KMS-11 (cell line): Measurements from ENCODE around the gene MAN1B1.

Experiments
- H2AFZ ChIP-seq: fragments of 200-600 bp; sonication (generic); 2 replicates; pipeline ENCODE4 v1.6.1; 2016; ENCODE audit warnings: antibody characterized with exemption, mixed run types, low read depth
- H3K27ac ChIP-seq: fragments of 200-600 bp; sonication (generic); 2 replicates; pipeline ENCODE4 v1.6.1; 2016; ENCODE audit warnings: mild to moderate bottlenecking, mixed run types
- H3K27me3 ChIP-seq: fragments of 200-600 bp; sonication (generic); 2 replicates; pipeline ENCODE4 v1.6.1; 2017; ENCODE audit warnings: mild to moderate bottlenecking, low read depth, mixed run types, moderate library complexity; ENCODE audit not compliant: insufficient read depth
- H3K36me3 ChIP-seq: fragments of 200-600 bp; sonication (generic); 2 replicates; pipeline ENCODE4 v1.6.1; 2017; ENCODE audit warnings: mild to moderate bottlenecking, mixed run types; ENCODE audit not compliant: insufficient read depth
- H3K4me1 ChIP-seq: fragments of 200-600 bp; sonication (generic); 2 replicates; pipeline ENCODE4 v1.6.1; 2016; ENCODE audit warnings: mild to moderate bottlenecking, low read depth, mixed run types; ENCODE audit not compliant: poor library complexity, severe bottlenecking
- H3K4me2 ChIP-seq: fragments of 200-600 bp; sonication (generic); 2 replicates; pipeline ENCODE4 v1.7.0; 2016; ENCODE audit warnings: mild to moderate bottlenecking, mixed run types
- H3K4me3 ChIP-seq: fragments of 200-600 bp; sonication (generic); IDR thresholded peaks from 2 replicates; pipeline ENCODE4 v1.6.1; 2017; ENCODE audit warnings: low read depth, low read length, mixed read lengths; ENCODE audit not compliant: insufficient read depth
- H3K79me2 ChIP-seq: fragments of 200-600 bp; sonication (generic); 2 replicates; pipeline ENCODE4 v1.6.1; 2016; ENCODE audit warnings: low read depth, mixed run types; ENCODE audit not compliant: insufficient read depth
- H3K9ac ChIP-seq: fragments of 200-600 bp; sonication (generic); 2 replicates; pipeline ENCODE4 v1.6.1; 2016; ENCODE audit warnings: mild to moderate bottlenecking, mixed run types
- H4K20me1 ChIP-seq: fragments of 200-600 bp; sonication (generic); 2 replicates; pipeline ENCODE4 v1.6.1; 2016; ENCODE audit warnings: mild to moderate bottlenecking, mixed run types; ENCODE audit not compliant: insufficient read depth
- TF ChIP-seq, protein P1 (sequence below): fragments of 200-600 bp; sonication (generic); conservative IDR thresholded peaks from 2 replicates; pipeline ENCODE4 v1.6.1; 2017; ENCODE audit warnings: low read depth, mild to moderate bottlenecking, antibody characterized with exemption, low read length, moderate library complexity, mixed read lengths

MAN1B1 gene

DNA sequence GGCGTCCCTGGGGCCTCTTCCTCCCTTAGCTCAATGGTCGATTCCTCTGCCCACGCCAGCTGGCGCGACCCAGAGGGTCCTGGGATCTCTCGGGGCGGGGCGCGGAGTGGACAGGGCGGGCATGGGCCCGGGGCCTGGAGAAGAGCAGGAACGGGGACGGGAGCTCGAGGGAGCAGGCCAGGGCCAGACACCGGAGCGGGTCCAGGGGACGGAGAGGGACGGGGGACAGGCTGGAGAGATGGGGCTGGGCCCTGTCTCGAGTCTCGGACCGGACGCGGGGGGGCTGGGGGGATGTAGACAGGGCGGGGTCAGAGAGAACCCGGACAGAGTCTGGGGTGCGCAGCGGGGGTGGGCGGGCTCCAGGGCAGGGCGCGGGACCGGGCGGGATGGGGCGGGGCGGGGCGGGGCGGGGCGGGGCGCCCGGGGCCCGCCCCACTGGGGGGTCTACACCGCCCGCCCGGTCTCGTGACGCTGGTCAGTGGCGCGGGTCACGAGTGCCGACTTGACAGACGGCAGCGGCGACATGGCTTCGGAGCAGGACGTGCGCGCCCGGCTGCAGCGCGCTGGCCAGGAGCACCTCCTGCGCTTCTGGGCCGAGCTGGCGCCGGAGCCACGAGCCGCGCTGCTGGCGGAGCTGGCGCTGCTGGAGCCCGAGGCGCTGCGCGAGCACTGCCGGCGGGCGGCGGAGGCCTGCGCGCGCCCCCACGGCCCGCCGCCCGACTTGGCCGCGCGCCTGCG is 9.6 kb upstream of the MAN1B1 start, which contains the start of gene UAP1L1:
Gene UAP1L1, plus strand, starts transcription at position 508 of the 738 bp plus-strand sequence. Its CDS starts 16 bp downstream, at position 524.
- Histone ChIP-seq H3K4me2 (no peak within 1 kb of the TSS; the same call in 1 of the 2 replicates), H2AFZ (0 out of 2 replicates have a peak within 1 kb of the TSS, but pooled peaks have one; percentile 22), H3K27ac (no peak within 1 kb of the TSS), H3K27me3 (peaks cover 5% of the 10 kb centered on the region; the same call in 1 of the 2 replicates), H3K9ac (no peak within 1 kb of the TSS), H4K20me1 (no peaks in the 10 kb centered on the region), H3K79me2 (no peaks in the 10 kb centered on the region), H3K36me3 (no peaks in the 10 kb centered on the region), H3K4me3 (no peak within 1 kb of the TSS), H3K4me1 (no peaks in the 10 kb centered on the region)
- TF ChIP-seq, protein P1, sequence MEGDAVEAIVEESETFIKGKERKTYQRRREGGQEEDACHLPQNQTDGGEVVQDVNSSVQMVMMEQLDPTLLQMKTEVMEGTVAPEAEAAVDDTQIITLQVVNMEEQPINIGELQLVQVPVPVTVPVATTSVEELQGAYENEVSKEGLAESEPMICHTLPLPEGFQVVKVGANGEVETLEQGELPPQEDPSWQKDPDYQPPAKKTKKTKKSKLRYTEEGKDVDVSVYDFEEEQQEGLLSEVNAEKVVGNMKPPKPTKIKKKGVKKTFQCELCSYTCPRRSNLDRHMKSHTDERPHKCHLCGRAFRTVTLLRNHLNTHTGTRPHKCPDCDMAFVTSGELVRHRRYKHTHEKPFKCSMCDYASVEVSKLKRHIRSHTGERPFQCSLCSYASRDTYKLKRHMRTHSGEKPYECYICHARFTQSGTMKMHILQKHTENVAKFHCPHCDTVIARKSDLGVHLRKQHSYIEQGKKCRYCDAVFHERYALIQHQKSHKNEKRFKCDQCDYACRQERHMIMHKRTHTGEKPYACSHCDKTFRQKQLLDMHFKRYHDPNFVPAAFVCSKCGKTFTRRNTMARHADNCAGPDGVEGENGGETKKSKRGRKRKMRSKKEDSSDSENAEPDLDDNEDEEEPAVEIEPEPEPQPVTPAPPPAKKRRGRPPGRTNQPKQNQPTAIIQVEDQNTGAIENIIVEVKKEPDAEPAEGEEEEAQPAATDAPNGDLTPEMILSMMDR: no peak

DNA sequence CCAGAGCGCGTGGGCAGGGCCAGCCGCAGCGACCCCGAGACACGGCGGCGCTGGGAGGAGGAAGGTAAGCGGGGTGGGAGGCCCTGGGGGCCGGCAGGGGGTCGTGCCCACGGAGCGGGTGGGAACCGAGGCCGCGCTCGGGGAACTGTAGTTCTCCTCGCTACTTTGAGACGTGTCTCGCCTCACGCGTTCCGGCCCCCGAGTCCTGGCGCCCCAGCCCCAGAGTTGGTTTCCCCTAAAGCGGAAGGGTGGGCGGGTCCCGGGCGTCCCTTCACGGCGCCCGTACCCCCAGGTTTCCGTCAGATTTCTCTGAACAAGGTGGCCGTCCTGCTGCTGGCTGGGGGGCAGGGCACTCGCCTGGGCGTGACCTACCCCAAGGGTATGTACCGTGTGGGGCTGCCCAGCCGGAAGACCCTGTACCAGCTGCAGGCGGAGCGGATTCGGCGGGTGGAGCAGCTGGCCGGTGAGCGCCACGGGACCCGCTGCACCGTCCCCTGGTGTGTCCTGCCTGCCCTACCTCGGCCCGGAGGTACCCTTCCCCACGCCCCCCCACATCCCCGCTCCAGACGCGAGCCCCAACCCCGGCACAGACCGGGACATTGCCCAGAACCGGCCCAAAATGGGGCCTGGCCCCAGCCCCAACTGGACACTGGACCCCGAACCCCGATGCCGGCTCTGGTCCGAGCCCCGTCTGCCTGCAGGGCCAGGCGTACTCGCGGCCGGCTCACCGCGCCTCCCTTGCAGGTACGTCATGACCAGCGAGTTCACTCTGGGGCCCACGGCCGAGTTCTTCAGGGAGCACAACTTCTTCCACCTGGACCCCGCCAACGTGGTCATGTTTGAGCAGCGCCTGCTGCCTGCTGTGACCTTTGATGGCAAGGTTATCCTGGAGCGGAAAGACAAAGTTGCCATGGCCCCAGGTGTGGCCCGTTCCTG is 8.8 kb upstream of the MAN1B1 start:
- H2AFZ ChIP-seq: 0 out of 2 replicates have a peak overlapping the region, but pooled peaks have one; percentile 22

DNA sequence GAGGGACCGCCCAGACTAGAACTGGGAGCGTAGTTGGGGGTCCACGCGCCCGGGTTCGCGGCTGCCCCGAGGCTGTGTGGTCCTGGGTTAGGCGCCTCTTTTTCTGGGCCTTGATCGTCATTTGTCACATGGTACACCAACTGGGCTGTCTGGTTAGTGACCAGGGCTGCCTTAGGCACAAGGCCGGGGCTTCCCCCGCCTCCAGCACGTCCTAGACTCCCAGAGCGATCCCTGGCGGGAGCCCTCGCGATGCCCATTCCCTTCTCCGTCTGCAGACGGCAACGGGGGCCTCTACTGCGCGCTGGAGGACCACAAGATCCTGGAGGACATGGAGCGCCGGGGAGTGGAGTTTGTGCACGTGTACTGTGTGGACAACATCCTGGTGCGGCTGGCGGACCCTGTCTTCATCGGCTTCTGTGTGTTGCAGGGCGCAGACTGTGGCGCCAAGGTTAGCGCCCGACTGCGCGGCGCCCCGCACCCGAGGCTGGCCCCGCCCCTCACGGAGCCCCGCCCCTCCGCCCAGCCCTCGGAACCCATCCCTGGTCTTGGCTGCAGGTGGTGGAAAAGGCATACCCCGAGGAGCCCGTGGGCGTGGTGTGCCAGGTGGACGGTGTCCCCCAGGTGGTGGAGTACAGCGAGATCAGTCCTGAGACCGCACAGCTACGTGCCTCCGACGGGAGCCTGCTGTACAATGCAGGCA is 7.9 kb upstream of the MAN1B1 start:
- H2AFZ ChIP-seq: no peak overlapping the region
- H4K20me1 ChIP-seq: no peaks in the 10 kb centered on the region
- no peak overlapping the region for H3K9ac ChIP-seq
- H3K4me2 ChIP-seq: no peak overlapping the region
- no peaks in the 10 kb centered on the region for H3K36me3 ChIP-seq
- no peaks in the 10 kb centered on the region for H3K79me2 ChIP-seq
- TF ChIP-seq, protein P1: no peak
- no peak overlapping the region for H3K27ac ChIP-seq
- no peaks in the 10 kb centered on the region for H3K4me1 ChIP-seq
- no peak overlapping the region for H3K4me3 ChIP-seq
- H3K27me3 ChIP-seq: peaks cover 5% of the 10 kb centered on the region; the same call in 1 of the 2 replicates

More for the DNA sequence above, 8.8 kb upstream of the MAN1B1 start:
- Histone ChIP-seq H3K27ac (no peak overlapping the region), H3K4me3 (no peak overlapping the region), H3K79me2 (no peaks in the 10 kb centered on the region), H3K27me3 (peaks cover 5% of the 10 kb centered on the region; the same call in 1 of the 2 replicates), H3K9ac (no peak overlapping the region), H3K4me1 (no peaks in the 10 kb centered on the region), H3K4me2 (no peak overlapping the region; the same call in 1 of the 2 replicates), H4K20me1 (no peaks in the 10 kb centered on the region), H3K36me3 (no peaks in the 10 kb centered on the region)
- TF ChIP-seq, protein P1: no peak

DNA sequence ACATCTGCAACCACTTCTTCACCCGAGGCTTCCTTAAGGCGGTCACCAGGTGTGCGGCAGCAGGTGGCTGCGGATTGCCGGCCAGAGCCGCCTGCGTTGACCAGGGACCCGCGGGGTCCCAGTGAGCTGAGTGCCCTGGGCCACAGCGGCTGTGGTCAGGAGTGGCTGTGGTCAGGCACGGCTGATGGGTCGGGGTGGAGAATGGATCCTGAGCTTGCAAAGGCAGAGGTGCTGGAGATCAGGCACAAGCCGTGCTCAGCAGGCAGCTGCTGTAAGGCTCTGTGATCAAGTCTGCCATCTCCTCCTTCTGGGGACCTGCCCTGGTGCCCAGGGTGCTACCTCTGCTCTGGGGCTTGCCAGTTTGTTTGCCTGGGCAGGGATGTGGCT is 7.4 kb upstream of the MAN1B1 start:
- Histone ChIP-seq H4K20me1 (no peaks in the 10 kb centered on the region), H3K4me3 (no peak overlapping the region), H2AFZ (no peak overlapping the region), H3K27ac (no peak overlapping the region), H3K4me1 (no peaks in the 10 kb centered on the region), H3K36me3 (no peaks in the 10 kb centered on the region), H3K9ac (no peak overlapping the region), H3K79me2 (no peaks in the 10 kb centered on the region), H3K27me3 (peaks cover 5% of the 10 kb centered on the region; the same call in 1 of the 2 replicates), H3K4me2 (no peak overlapping the region)
- TF ChIP-seq, protein P1: no peak
